ENCODE measurements around the gene FNBP1.

FNBP1 gene

GRCh38 chr9:130039528-130040147 lies 3.4 kb downstream of the FNBP1 start:
- DNase-seq (ENCODE audit: low read depth) = no peak
- no peak overlapping the region for H3K4me3 ChIP-seq (ENCODE audit: low read length)
- TF ChIP-seq CTCF (conservative IDR thresholded peaks at IDR 0.05; ENCODE audit: low read depth, low read length) = peak; percentile 23

GRCh38 chr9:130036099-130036498 lies 6.9 kb downstream of the FNBP1 start:
- TF ChIP-seq CTCF (conservative IDR thresholded peaks at IDR 0.05; ENCODE audit: low read depth, low read length) = no peak
- H3K4me3 ChIP-seq (ENCODE audit: low read length) = no peak overlapping the region
- no peak for DNase-seq (ENCODE audit: low read depth)

- H3K4me3 ChIP-seq (ENCODE audit: low read length) = no peak overlapping the region
- DNase-seq (ENCODE audit: low read depth) = no peak
- no peak for TF ChIP-seq CTCF (conservative IDR thresholded peaks at IDR 0.05; ENCODE audit: low read depth, low read length)
Observed at GRCh38 chr9:130034570-130034969, 8.4 kb downstream of the FNBP1 start.

GRCh38 chr9:130030651-130031127 lies 12.3 kb downstream of the FNBP1 start:
- DNase-seq (ENCODE audit: low read depth) = no peak
- TF ChIP-seq CTCF (conservative IDR thresholded peaks at IDR 0.05; ENCODE audit: low read depth, low read length) = no peak
- no peak overlapping the region for H3K4me3 ChIP-seq (ENCODE audit: low read length)

GRCh38 chr9:130029223-130029973 lies 13.6 kb downstream of the FNBP1 start:
- DNase-seq (ENCODE audit: low read depth) = no peak
- no peak overlapping the region for H3K4me3 ChIP-seq (ENCODE audit: low read length)
- no peak for TF ChIP-seq CTCF (conservative IDR thresholded peaks at IDR 0.05; ENCODE audit: low read depth, low read length)

- no peak for TF ChIP-seq CTCF (conservative IDR thresholded peaks at IDR 0.05; ENCODE audit: low read depth, low read length)
- DNase-seq (ENCODE audit: low read depth) = no peak
- no peak overlapping the region for H3K4me3 ChIP-seq (ENCODE audit: low read length)
Observed at GRCh38 chr9:130028493-130029222, 14.3 kb downstream of the FNBP1 start.
